HepG2 (cell line): ENCODE measurements around the gene HRNR. TPM values are rescaled to one million over a fixed set of nuclear protein-coding genes. Genes with fewer than 3 reads are reported as not detected.

Experiments used
- AGO1 ChIP-seq: fragments of 200-400 bp; formaldehyde crosslinking; IDR thresholded peaks from 2 replicates; pipeline ENCODE4 v1.6.1; 2017; ENCODE audit warnings: mild to moderate bottlenecking, low read depth, low read length, moderate library complexity; ENCODE audit not compliant: poor library complexity, severe bottlenecking
- FIP1L1 ChIP-seq: fragments of 200-400 bp; formaldehyde crosslinking; IDR thresholded peaks from 2 replicates; pipeline ENCODE4 v1.6.1; 2018; ENCODE audit warnings: low read depth, mild to moderate bottlenecking, low read length, moderate library complexity, borderline replicate concordance; ENCODE audit not compliant: insufficient read depth
- KIAA2018 ChIP-seq: sonication (generic); formaldehyde crosslinking; IDR thresholded peaks from 2 replicates; pipeline ENCODE4 v1.5.0; 2020; ENCODE audit warnings: mild to moderate bottlenecking, missing genetic modification reagents, borderline replicate concordance
- KLF13 ChIP-seq: sonication (generic); formaldehyde crosslinking; IDR thresholded peaks from 2 replicates; pipeline ENCODE4 v1.4.0; 2020; ENCODE audit warnings: mild to moderate bottlenecking, missing genetic modification reagents
- RNF2 ChIP-seq: fragments of 450-650 bp; conservative IDR thresholded peaks from 2 replicates; pipeline ENCODE4 v1.6.1; 2016; ENCODE audit warnings: low read depth
- ZBTB34 ChIP-seq: sonication (generic); formaldehyde crosslinking; IDR thresholded peaks from 2 replicates; pipeline ENCODE4 v1.8.0; 2022; ENCODE audit warnings: mild to moderate bottlenecking, missing genetic modification reagents
- ZIK1 ChIP-seq: sonication (generic); formaldehyde crosslinking; IDR thresholded peaks from 2 replicates; pipeline ENCODE4 v1.5.0; 2020; ENCODE audit warnings: mild to moderate bottlenecking, low read depth, missing genetic modification reagents, borderline replicate concordance
- ZNF180 ChIP-seq: sonication (generic); formaldehyde crosslinking; IDR thresholded peaks from 2 replicates; pipeline ENCODE4 v1.4.0; 2020; ENCODE audit warnings: low read depth, missing genetic modification reagents, borderline replicate concordance
- ZNF234 ChIP-seq: sonication (generic); formaldehyde crosslinking; conservative IDR thresholded peaks from 2 replicates; pipeline ENCODE4 v1.5.1; 2020; ENCODE audit warnings: mild to moderate bottlenecking, missing genetic modification reagents
- ZNF263 ChIP-seq: sonication (generic); formaldehyde crosslinking; IDR thresholded peaks from 2 replicates; pipeline ENCODE4 v1.4.0; 2020; ENCODE audit warnings: missing genetic modification reagents
- ZNF276 ChIP-seq: sonication (generic); formaldehyde crosslinking; IDR thresholded peaks from 2 replicates; pipeline ENCODE4 v1.4.0; 2020; ENCODE audit warnings: mild to moderate bottlenecking, low read depth, missing genetic modification reagents
- ZNF335 ChIP-seq: sonication (generic); formaldehyde crosslinking; IDR thresholded peaks from 2 replicates; pipeline ENCODE4 v1.4.0; 2020; ENCODE audit warnings: missing genetic modification reagents
- ZNF430 ChIP-seq: sonication (generic); formaldehyde crosslinking; IDR thresholded peaks from 2 replicates; pipeline ENCODE4 v1.9.0; 2021; ENCODE audit warnings: mild to moderate bottlenecking, missing genetic modification reagents
- ZNF44 ChIP-seq: sonication (generic); formaldehyde crosslinking; IDR thresholded peaks from 2 replicates; pipeline ENCODE4 v1.5.1; 2020; ENCODE audit warnings: mild to moderate bottlenecking, missing genetic modification reagents
- ZNF512 ChIP-seq: sonication (generic); formaldehyde crosslinking; IDR thresholded peaks from 2 replicates; pipeline ENCODE4 v1.4.0; 2020; ENCODE audit warnings: mild to moderate bottlenecking, missing genetic modification reagents
- polyA plus RNA-seq, 8 experiments: library from polyadenylated mRNA; depleted of rRNA in 3 of 8; stranded (reverse) in 7 of 8; unstranded in 1 of 8; fragments of >200 nt; fragmentation: Illumina TruSeq in 4 of 8; extraction: Trizol in 4 of 8; gene quantifications; 2 replicates each; pipeline versions ENCODE4 v1.2.1 to v1.2.3, GENCODE V29; 2011 to 2016; ENCODE audit warnings: low read depth in 4 of 8, missing spikeins in 1 of 8, mixed read lengths in 1 of 8; ENCODE audit not compliant: insufficient read depth in 1 of 8
- total RNA-seq, 5 experiments: library from RNA; depleted of rRNA; stranded (reverse); fragments of >200 nt; fragmentation: Illumina TruSeq; extraction: Trizol; gene quantifications; 2 replicates each; pipeline ENCODE4 v1.2.3, GENCODE V29; 2016; ENCODE audit warnings: low read depth in 1 of 5

The HRNR gene
- total and polyA plus RNA-seq, 2 of the 13 experiments (the other 11 are each of a cell fraction or from before 2014, with no cell fraction given) = not detected

GRCh38 chr1:152247316-152247715 is 23.3 kb upstream of the HRNR start (continued):
- TF ChIP-seq ZNF512 (CRISPR knock-in tag) (no peak), ZNF430 (no peak), ZNF234 (CRISPR knock-in tag) (no peak), ZNF263 (no peak), ZNF335 (CRISPR knock-in tag) (no peak), FIP1L1 (no peak), RNF2 (no peak), ZBTB34 (no peak), ZIK1 (CRISPR knock-in tag) (no peak), ZNF276 (CRISPR knock-in tag) (no peak), KIAA2018 (no peak), AGO1 (no peak), ZNF44 (CRISPR knock-in tag) (no peak), ZNF180 (no peak), KLF13 (no peak)
- TF ChIP-seq, all 625 proteins: peak for 0
